PC-3 (cell line): ENCODE data around the gene RUFY3. TPM values are rescaled to one million over a fixed set of nuclear protein-coding genes. Genes with fewer than 3 reads are reported as not detected.
"Not testable (repeated sequence)": the region's sequence is repeated elsewhere in the genome, so short reads cannot be mapped to it uniquely, and the experiment has no call there.

Source experiments
- ATAC-seq: fragments of 200-7000 bp; cut with Tn5 transposase; 2 replicates; pipeline ENCODE4 v1.9.1; 2020; ENCODE audit warnings: mild to moderate bottlenecking, moderate library complexity
- BruUV-seq: library from RNA; stranded (reverse); fragments of 400-500 nt; replicated peaks from 2 replicates; lab custom pipeline; 2021; lab: Mats Ljungman, UMichigan
- CTCF ChIA-PET: fragments of 300-600 bp; sonication (Branson Sonifier 250); formaldehyde crosslinking; loops from one replicate; lab custom pipeline; 2022; ENCODE audit warnings: antibody characterized with exemption; lab: Charles Lee
- POLR2A ChIA-PET: fragments of 300-600 bp; sonication (Branson Sonifier 250); formaldehyde crosslinking; loops from one replicate; lab custom pipeline; 2022; ENCODE audit warnings: antibody characterized with exemption; ENCODE audit not compliant: unreplicated experiment; lab: Charles Lee
- DNase-seq: peaks from one replicate; pipeline ENCODE4 v3.0.0-alpha.2; 2015
- H2AFZ ChIP-seq: fragments of 300-600 bp; sonication (generic); 2 replicates; pipeline ENCODE4 v1.6.0; 2016; ENCODE audit warnings: antibody characterized with exemption, low read length
- H3F3A ChIP-seq: fragments of 300-600 bp; sonication (generic); one replicate; pipeline ENCODE4 v1.6.0; 2017; ENCODE audit warnings: antibody characterized with exemption, low read length, control low read depth, mild to moderate bottlenecking; ENCODE audit not compliant: unreplicated experiment
- H3K27ac ChIP-seq: fragments of 300-600 bp; sonication (generic); 2 replicates; pipeline ENCODE4 v1.5.1; 2016; ENCODE audit warnings: mild to moderate bottlenecking, low read length
- H3K27me3 ChIP-seq: fragments of 300-600 bp; sonication (generic); 2 replicates; pipeline ENCODE4 v1.6.1; 2016; ENCODE audit warnings: low read length, mixed read lengths
- H3K36me3 ChIP-seq: fragments of 300-600 bp; sonication (generic); 2 replicates; pipeline ENCODE4 v1.6.1; 2016; ENCODE audit warnings: low read depth, mixed run types, low read length, mixed read lengths
- H3K4me1 ChIP-seq: fragments of 300-600 bp; sonication (generic); 2 replicates; pipeline ENCODE4 v1.5.1; 2016; ENCODE audit warnings: low read length; ENCODE audit not compliant: insufficient read depth
- H3K4me2 ChIP-seq: fragments of 300-600 bp; sonication (generic); 2 replicates; pipeline ENCODE4 v1.6.0; 2016; ENCODE audit warnings: low read length
- H3K4me3 ChIP-seq: fragments of 300-600 bp; sonication (generic); 2 replicates; pipeline ENCODE4 v1.5.1; 2016; ENCODE audit warnings: mild to moderate bottlenecking, low read length, mixed read lengths
- H3K79me2 ChIP-seq: fragments of 300-600 bp; sonication (generic); 2 replicates; pipeline ENCODE4 v1.6.1; 2017; ENCODE audit warnings: low read length, mixed read lengths
- H3K9ac ChIP-seq: fragments of 300-600 bp; sonication (generic); 2 replicates; pipeline ENCODE4 v1.6.0; 2016; ENCODE audit warnings: mild to moderate bottlenecking, low read length
- H3K9me2 ChIP-seq: fragments of 300-600 bp; sonication (generic); replicated peaks from 2 replicates; pipeline ENCODE4 v1.6.1; 2016; ENCODE audit warnings: mixed run types, low read length, mixed read lengths
- H3K9me3 ChIP-seq: fragments of 300-600 bp; sonication (generic); 2 replicates; pipeline ENCODE4 v1.6.1; 2016; ENCODE audit warnings: low read length, mixed read lengths
- H4K20me1 ChIP-seq: fragments of 300-600 bp; sonication (generic); 2 replicates; pipeline ENCODE4 v1.6.1; 2016; ENCODE audit warnings: low read length, mixed read lengths
- CTCF ChIP-seq: fragments of 300-600 bp; sonication (generic); conservative IDR thresholded peaks from 2 replicates; pipeline ENCODE4 v1.5.1; 2017; ENCODE audit warnings: antibody characterized with exemption, low read depth, mild to moderate bottlenecking, low read length
- EZH2 ChIP-seq: fragments of 300-600 bp; sonication (generic); IDR thresholded peaks from one replicate; pipeline ENCODE4 v1.6.1; 2017; ENCODE audit warnings: antibody characterized with exemption, mild to moderate bottlenecking, low read length; ENCODE audit not compliant: unreplicated experiment
- EZH2phosphoT487 ChIP-seq: fragments of 300-600 bp; sonication (generic); IDR thresholded peaks from 2 replicates; pipeline ENCODE4 v1.6.1; 2018; ENCODE audit warnings: mild to moderate bottlenecking, antibody characterized with exemption, low read length, borderline replicate concordance
- intact Hi-C: fragments of 100-400 bp; cut with micrococcal nuclease; formaldehyde crosslinking; loops from 2 replicates; pipeline ENCODE4 v1.9.0; 2023
- total RNA-seq: library from RNA; depleted of rRNA; stranded (reverse); fragments of >200 nt; gene quantifications from 2 replicates; pipeline ENCODE4 v1.2.3, GENCODE V29; 2014

The RUFY3 gene
- total RNA-seq, 1 experiment from 2014 or later: 25.6 TPM

GRCh38 chr4:70691661-70692060 is 30.1 kb upstream of the RUFY3 start:
- Histone ChIP-seq H3K4me3 (no peak overlapping the region), H3K36me3 (peaks cover 10% of the 10 kb centered on the region), H3K79me2 (peaks cover 49% of the 10 kb centered on the region), H3K4me2 (peak overlapping the region; percentile 12; the same call in 1 of the 2 replicates), H3K9ac (no peak overlapping the region), H3K27ac (no peak overlapping the region), H3K4me1 (peaks cover 21% of the 10 kb centered on the region), H3K9me3 (no peaks in the 10 kb centered on the region), H2AFZ (no peak overlapping the region), H4K20me1 (peaks cover 16% of the 10 kb centered on the region), H3F3A (no peaks in the 10 kb centered on the region), H3K27me3 (no peaks in the 10 kb centered on the region), H3K9me2 (no peaks in the 10 kb centered on the region)
- no TSS peak for BruUV-seq
- intact Hi-C loops: loop anchor here (10.0 kb wide), 1 partner anchor 63 kb away; no protein-coding TSS in a partner anchor
- TF ChIP-seq EZH2phosphoT487 (no peak), EZH2 (no peak), CTCF (no peak)
- no peak for ATAC-seq
- CTCF ChIA-PET: no interaction called here
- DNase-seq: no peak
- POLR2A ChIA-PET: interaction anchor here (0.7 kb wide), 1 partner anchor 540 kb away, joined by 23 read pairs; no protein-coding TSS in a partner anchor

- H2AFZ ChIP-seq, BruUV-seq, H3K36me3 ChIP-seq, CTCF ChIA-PET, ATAC-seq, H3K27ac ChIP-seq, H3K9me2 ChIP-seq, H3K27me3 ChIP-seq, H3K4me3 ChIP-seq, H3F3A ChIP-seq, H3K9me3 ChIP-seq, H4K20me1 ChIP-seq, DNase-seq, H3K4me2 ChIP-seq, H3K9ac ChIP-seq: not testable (repeated sequence)
- Histone ChIP-seq H3K79me2 (peaks cover 35% of the 10 kb centered on the region), H3K4me1 (peaks cover 22% of the 10 kb centered on the region)
- intact Hi-C loops: loop anchor here (10.0 kb wide), 1 partner anchor 60 kb away; no protein-coding TSS in a partner anchor
- POLR2A ChIA-PET: interaction anchor here (0.6 kb wide), 1 partner anchor 15 kb away, joined by 9 read pairs; no protein-coding TSS in a partner anchor
Measured at GRCh38 chr4:70694633-70695032, 27.1 kb upstream of the RUFY3 start.

- H3K27ac ChIP-seq, BruUV-seq, H3K79me2 ChIP-seq, H3K9ac ChIP-seq, H4K20me1 ChIP-seq, CTCF ChIA-PET, H3K27me3 ChIP-seq, H3K4me3 ChIP-seq, ATAC-seq, H3F3A ChIP-seq, H3K36me3 ChIP-seq, H3K9me3 ChIP-seq, H3K4me2 ChIP-seq, DNase-seq, H2AFZ ChIP-seq, H3K9me2 ChIP-seq, POLR2A ChIA-PET: not testable (repeated sequence)
- H3K4me1 ChIP-seq: peaks cover 13% of the 10 kb centered on the region
- intact Hi-C loops: loop anchor here (10.0 kb wide), 1 partner anchor 56 kb away; no protein-coding TSS in a partner anchor
Measured at GRCh38 chr4:70698435-70698834, 23.3 kb upstream of the RUFY3 start.

- H3F3A ChIP-seq: peaks cover 6% of the 10 kb centered on the region
- H2AFZ ChIP-seq: no peak overlapping the region
- no peaks in the 10 kb centered on the region for H3K9me2 ChIP-seq
- H3K4me3 ChIP-seq: no peak overlapping the region
- BruUV-seq: no TSS peak
- no peak overlapping the region for H3K9ac ChIP-seq
- no peaks in the 10 kb centered on the region for H3K9me3 ChIP-seq
- no peaks in the 10 kb centered on the region for H3K36me3 ChIP-seq
- H4K20me1 ChIP-seq: no peaks in the 10 kb centered on the region
- no peaks in the 10 kb centered on the region for H3K27me3 ChIP-seq
- H3K4me2 ChIP-seq: no peak overlapping the region
- ATAC-seq (no peak), DNase-seq (no peak)
- H3K27ac ChIP-seq: no peak overlapping the region
- peaks cover 16% of the 10 kb centered on the region for H3K4me1 ChIP-seq
- TF ChIP-seq EZH2phosphoT487: no peak
- TF ChIP-seq CTCF: no peak
- TF ChIP-seq EZH2: no peak
- POLR2A ChIA-PET: no interaction called here
- H3K79me2 ChIP-seq: no peaks in the 10 kb centered on the region
- intact Hi-C loops: loop anchor here (10.0 kb wide), 1 partner anchor 204 kb away; the partner anchor contains the start of gene MOB1B
- CTCF ChIA-PET: no interaction called here
Measured at GRCh38 chr4:70700712-70701111, 21.1 kb upstream of the RUFY3 start.
